Endothelial cell of umbilical vein (primary cell): ENCODE results near the gene GABPA. TPM values are rescaled to one million over a fixed set of nuclear protein-coding genes. Genes with fewer than 3 reads are reported as not detected.

Experiments used
- BruUV-seq: library from RNA; stranded (reverse); fragments of 400-500 nt; replicated peaks from 2 replicates; lab custom pipeline; 2021; lab: Mats Ljungman, UMichigan
- CTCF ChIA-PET: fragments of 300-600, 350-600 bp; sonication (Branson Sonifier 250); formaldehyde crosslinking; loops from one replicate; lab custom pipeline; 2021; ENCODE audit warnings: antibody characterized with exemption, inconsistent platforms; lab: Charles Lee
- POLR2A ChIA-PET: fragments of 300-600, 350-600 bp; sonication (Branson Sonifier 250); formaldehyde crosslinking; loops from one replicate; lab custom pipeline; 2021; ENCODE audit warnings: antibody characterized with exemption, inconsistent platforms; lab: Charles Lee
- DNase-seq: peaks from one replicate; pipeline ENCODE4 v3.0.0-alpha.2; 2011; ENCODE audit warnings: low read depth, low spot score
- FAIRE-seq: peaks from 2 replicates; lab custom pipeline; 2011; peaks lifted over from hg19 to GRCh38; lab: Jason Lieb, UNC
- H2AFZ ChIP-seq: 2 replicates; pipeline ENCODE4 v1.6.0; 2012; ENCODE audit warnings: low read depth, low read length, control low read depth, inconsistent platforms
- H3K27ac ChIP-seq: 2 replicates; pipeline ENCODE4 v1.5.1; 2011; ENCODE audit warnings: low read depth, mild to moderate bottlenecking, control low read depth, low read length, moderate library complexity; ENCODE audit not compliant: insufficient read depth
- H3K27me3 ChIP-seq, 2 experiments: 2 replicates each; pipeline versions ENCODE4 v1.6.0 to v1.6.1; 2011; ENCODE audit warnings: low read length in 2 of 2, mixed read lengths in 1 of 2; ENCODE audit not compliant: control insufficient read depth in 2 of 2, insufficient read depth in 2 of 2
- H3K36me3 ChIP-seq, 2 experiments: 2 replicates in 1 of 2; 3 replicates in 1 of 2; pipeline ENCODE4 v1.5.1; 2011; ENCODE audit warnings: low read length in 2 of 2, mild to moderate bottlenecking in 1 of 2, moderate library complexity in 1 of 2; ENCODE audit not compliant: control insufficient read depth in 2 of 2, insufficient read depth in 2 of 2; ENCODE audit errors: extremely low read depth in 1 of 2
- H3K4me1 ChIP-seq: 3 replicates; pipeline ENCODE4 v1.5.1; 2011; ENCODE audit warnings: mild to moderate bottlenecking, low read length; ENCODE audit not compliant: control insufficient read depth, insufficient read depth; ENCODE audit errors: extremely low read depth
- H3K4me2 ChIP-seq: 2 replicates; pipeline ENCODE4 v1.6.1; 2011; ENCODE audit warnings: low read length, control low read depth, mixed read lengths; ENCODE audit not compliant: insufficient read depth
- H3K4me3 ChIP-seq, 3 experiments: fragments of 200-600 bp in 1 of 3; sonication (generic), shearing (Covaris generic) in 1 of 3; replicated peaks in 1 of 3; 2 replicates each; pipeline ENCODE4 v1.5.1; 2011 to 2016; ENCODE audit warnings: control low read depth in 3 of 3, low read length in 3 of 3, mild to moderate bottlenecking in 2 of 3, inconsistent platforms in 1 of 3, low read depth in 1 of 3, moderate library complexity in 1 of 3; ENCODE audit not compliant: insufficient read depth in 1 of 3
- H3K79me2 ChIP-seq: 2 replicates; pipeline ENCODE4 v1.6.0; 2012; ENCODE audit warnings: low read length, inconsistent platforms; ENCODE audit not compliant: control insufficient read depth, insufficient read depth
- H3K9ac ChIP-seq: replicated peaks from 2 replicates; pipeline ENCODE3; 2011; ENCODE audit warnings: low read length, control low read depth; ENCODE audit not compliant: insufficient read depth; ENCODE audit errors: extremely low read depth
- H3K9me1 ChIP-seq: replicated peaks from 3 replicates; pipeline ENCODE4 v1.6.0; 2011; ENCODE audit warnings: mild to moderate bottlenecking, low read length; ENCODE audit not compliant: control insufficient read depth, insufficient read depth; ENCODE audit errors: extremely low read depth
- H3K9me3 ChIP-seq: replicated peaks from 2 replicates; pipeline ENCODE4 v1.5.1; 2012; ENCODE audit warnings: low read length, inconsistent platforms; ENCODE audit not compliant: control insufficient read depth, insufficient read depth
- H4K20me1 ChIP-seq: replicated peaks from 2 replicates; pipeline ENCODE3; 2011; ENCODE audit warnings: mild to moderate bottlenecking, low read length; ENCODE audit not compliant: control insufficient read depth, insufficient read depth; ENCODE audit errors: extremely low read depth
- CTCF ChIP-seq, 2 donors: IDR thresholded peaks; 1 replicate in 1 of 2; 2 replicates in 1 of 2; pipeline ENCODE4 v1.5.1; 2011; ENCODE audit warnings: low read length in 2 of 2, mild to moderate bottlenecking in 2 of 2, moderate library complexity in 2 of 2, control low read depth in 1 of 2, inconsistent platforms in 1 of 2, low read depth in 1 of 2; ENCODE audit not compliant: insufficient read depth in 1 of 2; ENCODE audit errors: extremely low read depth in 1 of 2
- EZH2 ChIP-seq: IDR thresholded peaks from 2 replicates; pipeline ENCODE4 v1.6.1; 2012; ENCODE audit warnings: borderline replicate concordance, low read depth, mild to moderate bottlenecking, moderate library complexity, low read length, inconsistent platforms; ENCODE audit not compliant: severe bottlenecking
- FOS ChIP-seq: IDR thresholded peaks from 2 replicates; pipeline ENCODE4 v1.6.1; 2011; ENCODE audit warnings: mild to moderate bottlenecking, low read length, moderate library complexity, borderline replicate concordance; ENCODE audit not compliant: insufficient read depth
- GATA2 ChIP-seq: IDR thresholded peaks from 2 replicates; pipeline ENCODE4 v1.7.0; 2011; ENCODE audit warnings: low read depth, mild to moderate bottlenecking, moderate library complexity, mixed read lengths, low read length; ENCODE audit not compliant: insufficient read length, insufficient read depth
- JUN ChIP-seq: IDR thresholded peaks from 2 replicates; pipeline ENCODE4 v1.6.1; 2011; ENCODE audit warnings: borderline replicate concordance, low read depth; ENCODE audit not compliant: insufficient read length, insufficient read depth
- MYC ChIP-seq: IDR thresholded peaks from one replicate; pipeline ENCODE4 v1.6.1; 2011; ENCODE audit warnings: mild to moderate bottlenecking, low read depth, low read length
- POLR2A ChIP-seq: IDR thresholded peaks from 2 replicates; pipeline ENCODE4 v1.6.1; 2012; ENCODE audit warnings: low read depth, mild to moderate bottlenecking, control low read depth, low read length
- POLR2AphosphoS5 ChIP-seq: IDR thresholded peaks from 2 replicates; pipeline ENCODE4 v1.6.1; 2012; ENCODE audit warnings: low read depth, mild to moderate bottlenecking, control low read depth, low read length, moderate library complexity; ENCODE audit not compliant: insufficient read depth
- dilution Hi-C: fragments of 300-500 bp; cut with MboI; formaldehyde crosslinking; loops from one replicate; pipeline ENCODE4 v1.15.0; 2019; ENCODE audit warnings: low sequenced_read_pairs; ENCODE audit not compliant: extremely low pct_ligation_motif_present
- intact Hi-C: fragments of 100-400 bp; cut with micrococcal nuclease; formaldehyde crosslinking; loops from one replicate; pipeline ENCODE4 v1.10.0; 2022
- polyA plus RNA-seq, 4 experiments: library from polyadenylated mRNA; depleted of rRNA in 3 of 4; stranded (reverse) in 3 of 4; unstranded in 1 of 4; fragments of >200 nt; gene quantifications; 2 replicates each; pipeline versions ENCODE4 v1.2.1 to v1.2.3, GENCODE V29; 2011 to 2012; ENCODE audit warnings: missing spikeins in 1 of 4
- total RNA-seq: library from RNA; stranded (reverse); gene quantifications from 2 replicates; pipeline ENCODE4 v1.2.3, GENCODE V29; 2021
- TF ChIP-seq, protein P1 (sequence below): IDR thresholded peaks from 2 replicates; pipeline ENCODE4 v1.6.1; 2011; ENCODE audit not compliant: insufficient read depth, insufficient read length

Gene GABPA
- total and polyA plus RNA-seq, 2 donors (not counting 3 experiments of a cell fraction or from before 2014, with no cell fraction given) = 5.8 to 21.0 TPM

- CTCF ChIA-PET = no interaction called here
Measured at GRCh38 chr21:25689226-25689625, 45.5 kb upstream of the GABPA start.

More at GRCh38 chr21:25689226-25689625, 45.5 kb upstream of the GABPA start:
- Histone ChIP-seq H3K4me2 (no peak overlapping the region), H3K9me1 (no peaks in the 10 kb centered on the region), H3K4me1 (peaks cover 10% of the 10 kb centered on the region), H3K9me3 (no peaks in the 10 kb centered on the region), H4K20me1 (no peaks in the 10 kb centered on the region), H3K27ac (no peak overlapping the region), H3K79me2 (no peaks in the 10 kb centered on the region), H2AFZ (no peak overlapping the region), H3K9ac (no peak overlapping the region), H3K4me3 (no peak overlapping the region), H3K36me3 (no peaks in the 10 kb centered on the region), H3K27me3 (no peaks in the 10 kb centered on the region)
- POLR2A ChIA-PET = no interaction called here
- TF ChIP-seq MYC (no peak), EZH2 (no peak), FOS (no peak), POLR2A (no peak), CTCF (IDR thresholded peaks at IDR 0.05; ENCODE audit: extremely low read depth in 1 of 2, insufficient read depth in 1 of 2, low read depth in 1 of 2, low read length in 2 of 2) (no peak), POLR2AphosphoS5 (no peak), GATA2 (no peak), JUN (no peak)
- TF ChIP-seq, protein P1, sequence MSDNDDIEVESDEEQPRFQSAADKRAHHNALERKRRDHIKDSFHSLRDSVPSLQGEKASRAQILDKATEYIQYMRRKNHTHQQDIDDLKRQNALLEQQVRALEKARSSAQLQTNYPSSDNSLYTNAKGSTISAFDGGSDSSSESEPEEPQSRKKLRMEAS = no peak
- no peak for FAIRE-seq
- BruUV-seq = no TSS peak
- dilution Hi-C loops (no loop called here), intact Hi-C loops (loop anchor here (2.0 kb wide), 1 partner anchor 20 kb away; no protein-coding TSS in a partner anchor)
- DNase-seq = no peak
